Sigmoid colon (tissue), 4 donors: Measurements from ENCODE around the gene PDE4D.

Experiments
- CTCF ChIP-seq, 4 experiments: fragments of 450-650 bp in 3 of 4; fragments of 200-600 bp in 1 of 4; IDR thresholded peaks; one replicate each; pipeline ENCODE4 v1.5.1; 2016 to 2019; ENCODE audit warnings: antibody characterized with exemption in 4 of 4, mild to moderate bottlenecking in 3 of 4, moderate library complexity in 2 of 4
- POLR2A ChIP-seq, 2 donors: fragments of 450-650 bp; IDR thresholded peaks; one replicate each; pipeline ENCODE4 v1.6.1; 2016; ENCODE audit warnings: antibody characterized with exemption in 2 of 2, mild to moderate bottlenecking in 2 of 2, moderate library complexity in 2 of 2
- POLR2AphosphoS5 ChIP-seq, 4 donors: sonication (generic); formaldehyde crosslinking; IDR thresholded peaks; one replicate each; pipeline ENCODE4 v1.6.1; 2017; ENCODE audit warnings: antibody characterized with exemption in 4 of 4

- TF ChIP-seq CTCF (IDR thresholded peaks at IDR 0.05) (no peak), POLR2AphosphoS5 (IDR thresholded peaks at IDR 0.05) (no peak), POLR2A (IDR thresholded peaks at IDR 0.05) (no peak)
Observed at GRCh38 chr5:59037453-59037852, 856.1 kb downstream of the PDE4D start.
